Inferior parietal cortex (tissue), 1 donor: Measurements from ENCODE around the gene CELA3B.
A peak's percentile ranks its signal among the peaks of the same experiment; 100 is the strongest.
"Not testable (repeated sequence)": the region's sequence is repeated elsewhere in the genome, so short reads cannot be mapped to it uniquely, and the experiment has no call there.

Experiments used
- DNase-seq: peaks from one replicate; pipeline ENCODE4 v3.0.0-alpha.2; 2016; ENCODE audit errors: extremely low spot score

CELA3B gene

GRCh38 chr1:22007262-22007661 is 30.4 kb downstream of the CELA3B start:
- not testable (repeated sequence) for DNase-seq

DNA sequence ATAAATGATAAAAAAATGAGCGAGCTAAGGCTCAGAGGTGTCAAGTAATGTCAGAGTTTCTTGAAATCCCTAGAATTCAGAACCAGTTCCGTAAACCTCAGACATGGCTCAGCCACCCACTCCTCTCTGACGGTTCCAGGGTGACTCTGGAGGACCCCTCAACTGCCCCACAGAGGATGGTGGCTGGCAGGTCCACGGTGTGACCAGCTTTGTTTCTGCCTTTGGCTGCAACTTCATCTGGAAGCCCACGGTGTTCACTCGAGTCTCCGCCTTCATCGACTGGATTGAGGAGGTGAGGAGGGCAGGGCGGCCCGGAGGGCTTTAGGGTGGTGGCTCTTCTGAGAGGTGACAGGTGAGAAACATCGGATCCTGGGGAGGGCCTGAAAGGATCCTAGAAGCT is 32.7 kb downstream of the CELA3B start:
- DNase-seq, result not testable (repeated sequence)

DNA sequence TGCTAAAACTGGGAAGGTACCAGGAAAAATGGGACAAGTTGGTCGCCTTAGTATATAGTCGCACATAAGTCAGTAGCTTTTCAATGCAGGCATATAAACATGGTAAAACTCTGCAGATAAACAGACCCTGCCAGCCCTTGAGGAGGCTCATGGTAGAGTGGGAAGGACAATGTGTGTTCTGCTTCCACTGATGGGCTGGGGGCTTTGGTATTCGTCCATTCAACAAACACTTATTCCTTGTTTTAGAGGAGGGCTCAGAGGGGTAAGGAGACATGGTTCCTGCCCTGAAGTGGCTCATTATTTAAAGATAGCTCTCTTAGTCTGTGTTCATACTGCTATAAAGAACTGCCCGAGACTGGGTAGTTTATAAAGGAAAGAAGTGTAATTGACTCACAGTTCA is 35.9 kb downstream of the CELA3B start:
- not testable (repeated sequence) for DNase-seq

DNA sequence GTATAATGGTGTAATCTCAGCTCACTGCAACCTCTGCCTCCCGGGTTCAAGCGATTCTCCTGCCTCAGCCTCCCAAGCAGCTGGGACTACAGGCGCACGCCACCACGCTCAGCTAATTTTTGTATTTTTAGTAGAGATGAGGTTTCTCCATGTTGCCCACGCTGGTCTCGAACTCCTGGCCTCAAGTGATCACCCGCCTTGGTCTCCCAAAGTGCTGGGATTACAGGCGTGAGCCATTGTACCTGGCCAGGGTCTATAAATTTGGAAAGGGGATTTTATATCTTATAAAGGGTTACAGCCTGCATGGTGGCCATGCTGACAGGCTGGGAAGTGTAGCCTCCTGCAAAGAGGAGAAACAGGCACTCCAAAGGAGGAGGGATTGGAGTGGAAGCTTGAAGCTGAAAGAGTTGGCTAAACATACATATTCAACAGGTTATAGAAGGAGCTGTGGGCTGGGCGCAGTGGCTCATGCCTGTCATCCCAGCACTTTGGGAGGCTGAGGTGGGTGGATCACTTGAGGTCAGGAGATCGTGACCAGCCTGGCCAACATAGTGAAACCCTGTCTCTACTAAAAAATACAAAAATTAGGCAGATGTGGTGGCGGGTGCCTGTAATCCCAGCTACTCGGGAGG is 37.9 kb downstream of the CELA3B start:
- DNase-seq, result not testable (repeated sequence)

GRCh38 chr1:22018583-22019559 is 42.0 kb downstream of the CELA3B start:
- no peak for DNase-seq

DNA sequence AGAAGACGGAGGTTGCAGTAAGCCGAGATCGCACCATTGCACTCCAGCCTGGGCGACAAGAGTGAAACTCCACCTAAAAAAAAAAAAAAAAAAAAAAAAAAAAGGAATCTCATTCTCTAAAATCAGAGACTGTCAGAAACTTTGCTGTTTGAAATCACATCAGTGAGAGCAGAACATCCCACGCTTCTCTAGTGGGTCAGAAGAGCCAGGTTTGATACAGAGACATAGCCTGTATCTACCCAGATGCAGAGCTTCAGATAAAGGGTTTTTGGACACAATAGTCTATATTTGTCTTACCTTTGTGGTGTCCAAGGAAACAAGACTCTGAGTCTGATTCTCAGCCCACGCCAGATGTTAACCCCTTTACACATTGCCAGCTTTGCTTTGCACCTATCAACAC is 44.2 kb downstream of the CELA3B start:
- no peak for DNase-seq

DNA sequence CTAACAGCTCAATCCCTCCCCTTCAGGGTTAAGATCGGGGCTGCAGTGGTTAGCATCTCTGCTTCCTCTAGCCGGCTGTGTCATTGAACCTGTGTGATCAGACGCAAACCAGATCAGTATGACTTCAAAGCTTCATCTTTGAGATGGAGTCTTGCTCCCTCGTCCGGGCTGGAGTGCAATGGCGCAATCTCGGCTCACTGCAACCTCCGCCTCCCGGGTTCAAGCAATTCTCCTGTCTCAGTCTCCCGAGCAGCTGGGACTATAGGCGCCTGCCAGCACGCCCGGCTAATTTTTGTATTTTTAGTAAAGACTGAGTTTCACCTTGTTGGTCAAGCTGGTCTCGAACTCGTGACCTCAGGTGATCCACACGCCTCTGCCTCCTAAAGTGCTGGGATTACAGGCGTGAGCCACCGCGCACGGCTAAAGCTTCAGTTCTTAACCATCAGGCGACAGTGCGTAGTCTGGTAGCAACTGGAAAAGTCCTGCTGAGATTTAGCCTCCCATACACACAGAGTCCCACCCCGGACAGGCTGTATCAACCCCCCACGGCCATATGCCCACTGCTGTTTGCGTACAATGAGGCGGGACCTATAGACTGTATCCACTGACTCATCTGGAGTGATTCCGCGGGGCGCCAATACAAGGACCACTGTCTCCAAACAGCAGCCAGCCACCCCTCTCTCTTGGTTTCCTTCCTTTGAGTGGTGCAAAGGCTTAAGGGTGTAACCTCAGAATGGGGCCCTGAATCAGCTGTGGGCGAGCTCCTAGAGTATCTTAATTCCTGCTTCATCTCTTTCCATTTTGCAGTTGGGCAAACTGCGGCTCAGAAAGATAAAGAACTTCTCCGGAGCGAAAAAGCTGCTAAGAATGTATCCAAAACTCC is 47.9 kb downstream of the CELA3B start:
- DNase-seq, result peak; percentile 44

DNA sequence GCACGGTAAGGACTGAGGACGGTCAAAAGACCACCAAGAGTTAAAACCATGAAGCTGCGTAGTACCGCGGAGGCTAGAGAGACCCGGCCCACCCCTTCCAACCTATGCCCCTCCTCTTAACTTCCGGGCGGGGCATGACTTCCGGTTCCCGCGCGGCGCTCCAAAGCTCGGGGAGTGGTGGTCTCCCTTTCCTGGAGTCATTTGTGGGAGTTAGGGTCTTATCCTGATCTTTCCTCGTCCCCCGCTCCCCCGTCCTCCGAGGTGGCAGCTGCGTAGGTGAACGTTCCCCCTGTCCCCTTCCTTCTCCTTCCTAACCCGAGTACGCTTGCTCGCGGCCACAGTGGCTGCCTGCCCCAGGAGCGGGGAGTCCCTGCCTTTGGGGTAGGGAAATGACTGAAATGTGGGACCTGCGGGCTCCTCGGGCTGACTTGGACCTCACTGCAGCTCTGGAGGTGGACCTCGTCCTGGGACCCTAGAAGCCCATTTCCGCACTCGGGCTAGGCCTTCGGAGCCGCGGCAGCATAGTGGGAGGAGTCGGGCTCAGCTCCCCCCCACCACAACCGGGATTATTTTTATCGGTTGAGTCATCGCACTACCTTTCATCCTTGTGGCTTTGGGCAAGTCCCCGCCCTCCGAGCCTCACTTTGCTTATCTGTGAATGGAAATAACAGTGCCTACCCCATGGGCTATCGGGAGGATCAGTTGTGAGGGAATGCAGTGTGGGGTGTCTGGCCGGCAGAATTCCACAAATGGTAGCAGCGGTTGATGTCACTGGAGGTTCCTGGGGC is 48.7 kb downstream of the CELA3B start:
- DNase-seq, result peak; percentile 85

- DNase-seq, result no peak
Observed at GRCh38 chr1:22026924-22027289, 50.1 kb downstream of the CELA3B start.

DNA sequence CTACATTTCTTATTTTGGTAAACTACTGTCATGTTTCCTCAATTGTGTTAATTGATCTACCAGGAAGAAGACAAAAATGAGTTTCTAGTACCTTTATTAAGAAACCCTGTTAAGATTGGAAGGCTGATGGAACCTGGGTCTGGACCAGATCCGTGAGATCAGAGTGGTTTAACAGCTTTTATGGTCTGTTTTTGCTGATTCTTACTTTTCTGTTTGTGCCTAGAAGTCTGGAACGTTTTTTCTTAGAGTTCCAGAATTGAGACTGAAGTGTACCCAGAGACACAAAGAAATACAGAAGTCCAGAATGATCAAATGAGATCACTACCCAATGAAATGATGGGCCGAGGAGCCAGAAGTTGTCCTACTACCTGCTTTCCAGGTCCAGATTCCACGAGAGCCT is 53.2 kb downstream of the CELA3B start:
- no peak for DNase-seq

GRCh38 chr1:22030473-22030872 is 53.7 kb downstream of the CELA3B start:
- DNase-seq, result no peak

DNA sequence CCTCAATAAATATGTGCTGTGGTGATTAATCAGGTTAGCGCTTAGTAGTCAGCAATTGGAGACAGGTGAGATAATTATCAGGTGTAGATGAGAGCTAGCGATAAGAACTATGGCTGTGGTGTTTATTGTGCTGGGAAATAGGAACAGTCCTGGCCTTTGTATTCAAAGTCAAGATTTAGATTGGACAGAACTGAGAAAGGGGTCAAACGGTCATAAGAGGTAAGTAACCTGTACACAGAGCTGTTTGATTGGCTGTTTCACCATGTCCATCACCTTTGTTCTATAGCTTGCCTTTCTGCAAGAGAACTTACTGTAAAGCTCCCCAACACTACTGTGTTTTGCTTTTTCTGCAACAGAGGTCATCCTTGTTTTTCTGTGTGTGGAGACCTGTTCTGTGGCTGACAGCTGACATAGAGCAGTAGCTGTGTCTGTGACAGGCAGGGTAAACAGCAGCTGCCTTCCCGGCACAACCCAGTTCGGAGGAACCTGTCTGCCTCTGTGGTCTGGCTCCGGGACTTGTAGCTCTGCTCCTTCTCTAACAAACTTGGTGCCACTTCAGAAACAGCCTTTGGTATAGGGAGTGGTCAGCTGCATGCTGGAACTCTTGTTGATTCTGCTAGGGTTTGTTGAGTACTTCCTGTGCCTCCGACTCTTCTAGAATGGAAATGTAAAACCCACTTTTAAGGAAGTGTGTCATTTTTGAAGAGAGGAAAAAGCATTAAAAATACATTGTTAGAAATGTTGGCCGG is 54.6 kb downstream of the CELA3B start:
- no peak for DNase-seq

- not testable (repeated sequence) for DNase-seq
Observed at GRCh38 chr1:22034834-22035233, 58.0 kb downstream of the CELA3B start.

- no peak for DNase-seq
Observed at GRCh38 chr1:22037520-22037919, 60.7 kb downstream of the CELA3B start.

DNA sequence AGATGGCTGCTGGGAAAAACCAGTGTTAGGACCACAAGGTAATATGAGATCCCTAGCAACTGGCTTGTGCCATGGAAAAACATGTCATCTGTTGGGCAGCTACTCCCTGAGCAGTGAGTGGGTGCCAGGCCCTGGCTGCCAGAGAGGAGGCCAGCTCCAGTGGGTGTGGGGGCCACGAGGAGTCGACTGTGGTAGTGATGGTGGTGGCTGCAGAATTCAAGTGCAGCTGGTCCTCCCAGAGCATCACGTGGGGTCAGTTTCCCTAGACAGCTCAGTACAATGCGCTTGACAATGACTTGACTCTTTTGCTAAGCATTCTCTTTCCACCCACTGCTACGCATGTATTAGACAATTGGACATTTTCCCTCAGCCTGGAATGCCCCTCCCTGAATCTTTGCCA is 61.2 kb downstream of the CELA3B start:
- DNase-seq, result peak; percentile 53
